Motor neuron (in vitro differentiated cells): Measurements from ENCODE around the gene PRICKLE4. TPM values are rescaled to one million over a fixed set of nuclear protein-coding genes. Genes with fewer than 3 reads are reported as not detected.

Experiments used
- ATAC-seq, 8 experiments: fragments of 200-7000 bp; cut with Tn5 transposase; replicated peaks in 6 of 8; 2 replicates each; pipeline ENCODE4 v1.8.0; 2021; ENCODE audit warnings: mild to moderate bottlenecking in 8 of 8, moderate library complexity in 8 of 8
- H3K27ac ChIP-seq, 2 donors: fragments of 250-450 bp; sonication (Bioruptor Pico); 2 replicates each; pipeline ENCODE4 v1.9.0; 2021; ENCODE audit warnings: antibody characterized with exemption in 2 of 2, mild to moderate bottlenecking in 2 of 2, moderate library complexity in 1 of 2
- H3K4me1 ChIP-seq, 2 donors: fragments of 250-450 bp; sonication (Bioruptor Pico); replicated peaks in 1 of 2; 2 replicates each; pipeline ENCODE4 v1.6.1; 2021; ENCODE audit warnings: antibody characterized with exemption in 2 of 2, mild to moderate bottlenecking in 2 of 2, moderate library complexity in 1 of 2
- H3K4me3 ChIP-seq, 5 donors: fragments of 250-450 bp; sonication (Bioruptor Pico); 2 replicates each; pipeline ENCODE4 v1.9.0; 2021; ENCODE audit warnings: antibody characterized with exemption in 5 of 5, mild to moderate bottlenecking in 5 of 5, moderate library complexity in 4 of 5
- WGBS, 10 experiments: fragments of 450-650 bp; shearing (Covaris generic); methylation state at CpG; one replicate each; pipeline ENCODE4 v1.0.0; 2022; 5-methylcytosine and 5-hydroxymethylcytosine counted together
- in situ Hi-C, 9 experiments: fragments of 400-800 bp; cut with MboI; loops; one replicate each; pipeline ENCODE4 v1.15.0; 2021; ENCODE audit warnings: low sequenced_read_pairs in 9 of 9, low pct_unique_long_range_greater_than_20kb in 2 of 9; ENCODE audit not compliant: unreplicated experiment in 9 of 9
- total RNA-seq, 8 experiments: library from RNA; unstranded; fragments of 300-600 nt; gene quantifications; 2 replicates each; pipeline versions ENCODE4 v1.2.3 to v1.2.4, GENCODE V29; 2022

Gene PRICKLE4
- total RNA-seq, 8 experiments from 2014 or later = 0.81 to 3.7 (median 2.3) TPM; not detected in 2

DNA sequence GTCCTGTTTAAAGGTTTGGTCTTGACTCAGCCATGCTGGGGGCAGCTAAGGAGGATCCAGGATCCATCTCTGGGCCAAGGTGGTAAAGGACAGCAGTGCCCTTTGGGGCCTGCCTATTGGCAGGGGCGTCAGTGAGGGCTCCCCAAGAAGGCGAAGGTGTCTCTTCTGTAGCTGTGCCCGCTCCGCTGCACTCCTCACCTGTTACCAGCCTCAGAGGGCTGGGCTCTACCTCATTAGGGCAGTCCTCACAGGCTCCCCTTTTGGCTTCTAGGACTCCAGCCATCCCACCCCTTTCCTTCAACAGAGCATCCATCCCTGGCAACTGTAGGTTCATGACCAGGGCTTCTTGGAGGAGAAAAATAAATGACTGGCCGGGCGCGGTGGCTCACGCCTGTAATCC lies 11.2 kb upstream of the PRICKLE4 start:
- H3K27ac ChIP-seq = no peak overlapping the region
- in situ Hi-C loops = no loop called here
- peaks cover 0 to 2% of the 10 kb centered on the region in 2 donors for H3K4me1 ChIP-seq
- no peak for ATAC-seq
- H3K4me3 ChIP-seq = no peak overlapping the region
- WGBS, 10 experiments = 79 to 95% (median 93%) methylated on average over 4 to 7 of the region's 8 CpGs; no CpG with 5 or more reads in 7 of the 10 experiments

DNA sequence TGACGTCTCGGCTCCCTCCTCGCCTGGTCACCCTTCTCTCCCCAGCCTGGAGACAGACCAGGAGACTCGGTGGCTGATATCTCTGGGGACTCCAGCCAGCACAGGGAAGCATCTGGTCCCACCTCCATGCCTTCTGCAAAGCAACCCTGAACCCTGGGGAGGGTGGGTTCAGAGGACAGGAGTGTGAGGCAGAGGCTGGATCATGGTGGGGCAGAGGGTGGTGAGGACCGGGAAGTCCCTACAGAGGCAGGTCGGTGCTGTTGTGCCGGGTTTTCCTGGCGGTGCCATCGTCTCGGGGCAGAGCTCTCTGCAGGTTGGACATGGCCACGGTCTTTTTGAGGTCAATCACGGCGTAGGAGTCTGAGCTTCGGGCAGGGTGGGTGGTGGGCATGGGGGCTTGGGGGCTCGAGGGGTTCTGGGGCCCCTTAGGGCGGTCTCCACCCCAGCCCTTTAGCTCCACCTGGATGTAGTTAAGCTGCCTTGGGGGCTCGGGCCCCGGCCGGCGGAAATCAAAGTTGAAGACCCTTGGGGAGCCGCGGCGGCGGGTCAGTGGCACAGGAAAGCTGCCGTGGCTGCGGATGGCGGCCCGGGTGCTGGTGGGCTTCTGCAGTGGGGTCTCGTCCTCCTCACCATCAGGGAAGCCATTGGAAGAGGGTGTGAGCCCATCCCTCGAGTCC lies 10.1 kb upstream of the PRICKLE4 start:
- no peak overlapping the region for H3K4me3 ChIP-seq
- H3K27ac ChIP-seq = no peak overlapping the region
- peaks cover 0 to 2% of the 10 kb centered on the region in 2 donors for H3K4me1 ChIP-seq
- in situ Hi-C loops = loop anchor here in 1 of 9 experiments (10.0 kb wide), 1 partner anchor 274 kb away; no protein-coding TSS in a partner anchor
- WGBS, 10 experiments = 80 to 100% (median 80%) methylated on average over 1 to 3 of the region's 30 CpGs; no CpG with 5 or more reads in 7 of the 10 experiments
- no peak for ATAC-seq

DNA sequence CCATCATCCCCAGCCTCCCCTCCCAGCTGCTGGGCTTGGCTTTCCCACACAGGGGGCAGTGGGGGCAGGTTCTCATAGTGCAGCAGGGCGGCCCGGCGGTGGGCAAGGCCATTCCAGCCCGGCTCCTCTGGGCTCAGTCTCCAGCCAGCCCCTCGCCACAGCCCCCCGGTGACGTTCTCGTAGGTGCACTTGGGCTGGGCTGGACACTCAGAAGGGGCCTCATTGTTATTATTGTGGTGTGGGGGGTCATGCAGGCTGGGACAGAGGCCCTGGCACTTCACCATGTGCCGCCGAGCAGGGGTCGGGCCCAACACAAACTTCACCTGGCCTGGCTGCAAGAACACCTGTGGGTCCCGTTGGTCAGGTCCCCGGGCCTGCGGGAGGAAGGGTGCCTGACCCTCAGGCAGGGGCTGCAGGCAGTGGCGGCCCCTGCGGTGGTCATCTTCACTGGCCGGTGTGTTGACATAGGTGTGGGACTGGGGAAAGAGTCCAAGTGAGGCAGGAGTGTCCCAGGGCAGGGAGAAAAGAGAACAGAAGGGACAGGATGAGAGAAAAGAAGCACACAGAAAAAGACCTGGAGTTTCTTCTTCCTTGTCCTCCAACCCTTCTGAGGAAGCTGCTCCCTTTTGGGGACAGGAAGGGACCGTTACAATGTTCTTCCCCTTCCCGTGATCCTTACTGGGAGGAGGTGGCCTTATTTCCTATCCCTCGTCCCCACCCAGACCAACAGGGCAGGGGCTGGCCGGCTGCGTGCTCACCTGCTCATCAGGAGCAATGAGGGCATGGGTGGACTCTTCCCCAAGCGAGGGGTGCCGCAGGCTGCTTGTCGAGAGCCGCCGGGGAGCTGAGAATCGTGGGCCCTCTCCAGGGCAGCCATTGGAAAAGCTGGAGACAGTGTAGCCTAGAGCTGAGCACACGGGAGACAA lies 9.3 kb upstream of the PRICKLE4 start:
- in situ Hi-C loops = loop anchor here in 1 of 9 experiments (10.0 kb wide), 1 partner anchor 273 kb away; no protein-coding TSS in a partner anchor
- peak in 2 of 8 experiments; percentile 4 to 9 for ATAC-seq
- Histone ChIP-seq H3K4me1 (peaks cover 0 to 2% of the 10 kb centered on the region in 2 donors), H3K4me3 (no peak overlapping the region), H3K27ac (no peak overlapping the region)
- 50 to 91% (median 80%) methylated on average over 2 to 12 of the region's 29 CpGs; no CpG with 5 or more reads in 3 of the 10 experiments for WGBS, 10 experiments

DNA sequence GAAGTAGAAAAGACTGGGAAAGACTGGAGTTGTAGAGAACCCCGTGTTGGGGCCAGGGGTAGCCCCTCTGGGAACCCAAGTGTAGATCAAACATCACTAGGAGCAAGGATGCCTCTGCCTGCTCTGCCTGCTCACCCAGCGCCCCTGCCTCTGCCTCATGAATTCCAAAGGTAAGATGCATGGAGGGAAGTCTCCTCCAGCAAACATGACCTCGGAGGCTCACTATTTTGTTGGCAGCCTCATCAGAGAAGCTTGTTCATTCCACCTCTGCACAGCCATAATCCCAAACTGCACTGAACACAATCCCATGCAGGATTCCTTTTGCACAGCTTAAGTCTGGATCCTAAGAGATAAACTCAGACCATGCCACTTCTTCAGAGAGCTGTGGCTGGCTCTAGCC lies 5.7 kb upstream of the PRICKLE4 start:
- Histone ChIP-seq H3K4me3 (no peak overlapping the region), H3K4me1 (peaks cover 6 to 7% of the 10 kb centered on the region in 2 donors), H3K27ac (no peak overlapping the region)
- WGBS, 10 experiments = 60 to 88% (median 81%) methylated on average over 1 to 3 of the region's 3 CpGs; no CpG with 5 or more reads in 4 of the 10 experiments
- in situ Hi-C loops = loop anchor here in 7 of 9 experiments (10.0 to 25.0 kb wide), 3 partner anchors 137 to 270 kb away; partner anchors contain the start of genes BYSL (in 1 of the 7) and MED20 (in 1 of the 7)
- no peak for ATAC-seq

DNA sequence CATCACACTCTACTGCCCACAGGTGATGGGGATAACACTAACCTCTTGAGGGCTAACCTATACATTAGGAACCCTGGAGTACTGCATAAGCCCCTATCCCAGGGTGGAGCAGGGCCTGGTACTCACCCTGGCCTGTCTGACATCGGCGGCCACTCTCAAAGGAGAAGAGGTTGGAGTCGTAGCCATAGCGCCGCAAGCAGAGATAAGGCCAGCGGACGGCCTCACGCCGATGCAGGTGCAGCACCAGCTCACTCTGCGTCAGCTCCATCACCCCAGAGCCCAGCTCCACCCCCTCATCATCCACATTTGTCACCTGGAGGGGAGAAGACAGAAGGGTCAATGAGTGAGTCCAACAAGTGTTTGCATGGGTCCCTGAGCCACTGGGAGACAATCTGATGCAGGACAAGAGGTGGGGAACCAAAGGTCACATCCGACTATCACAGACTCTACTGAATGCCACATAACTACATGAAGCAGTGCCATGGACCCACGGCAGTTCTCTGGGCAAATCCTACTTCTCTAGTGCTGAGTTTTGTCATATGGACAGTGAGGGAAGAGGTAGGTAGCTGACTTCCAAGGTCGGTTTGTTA lies 5.2 kb upstream of the PRICKLE4 start:
- ATAC-seq = no peak
- H3K4me1 ChIP-seq = peaks cover 6 to 7% of the 10 kb centered on the region in 2 donors
- WGBS, 10 experiments = 50 to 92% (median 78%) methylated on average over 1 to 3 of the region's 13 CpGs; no CpG with 5 or more reads in 7 of the 10 experiments
- H3K27ac ChIP-seq = no peak overlapping the region
- no peak overlapping the region for H3K4me3 ChIP-seq
- in situ Hi-C loops = loop anchor here in 7 of 9 experiments (10.0 to 25.0 kb wide), 3 partner anchors 137 to 269 kb away; partner anchors contain the start of genes BYSL (in 1 of the 7) and MED20 (in 1 of the 7)

DNA sequence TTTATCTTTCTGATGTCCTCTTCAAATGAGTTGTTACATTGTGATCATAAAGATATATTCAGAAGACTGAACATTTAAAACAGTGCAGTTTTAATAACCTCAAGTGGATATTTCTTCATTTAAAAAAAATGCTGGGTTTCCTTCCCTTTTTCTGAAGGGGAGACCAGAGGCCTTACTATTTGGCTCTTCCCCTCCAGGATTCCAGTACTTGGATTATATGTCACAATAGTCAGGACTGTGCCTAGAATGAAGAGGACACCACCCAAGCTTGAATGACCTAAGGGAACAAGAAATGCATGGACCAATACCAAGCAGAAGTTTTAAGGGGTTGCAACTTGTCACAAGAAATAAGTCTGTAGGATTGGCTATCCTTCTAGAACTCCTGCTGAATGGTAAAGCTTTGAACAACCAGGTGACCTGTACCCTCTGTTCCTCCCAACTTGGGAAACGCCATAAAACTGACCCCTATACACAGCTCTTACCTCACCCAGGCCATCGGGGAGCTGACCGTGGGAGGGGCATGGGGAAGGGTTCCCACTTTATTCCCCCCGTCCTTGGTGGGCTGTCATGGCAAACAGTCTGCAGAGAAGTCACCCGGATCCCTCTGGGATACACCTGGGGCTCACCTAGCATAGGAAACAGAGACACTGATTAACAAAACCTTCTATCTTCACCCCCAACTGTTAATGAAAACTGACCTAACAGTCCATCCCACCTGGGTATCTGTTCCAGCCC lies 2.9 kb upstream of the PRICKLE4 start:
- in situ Hi-C loops = loop anchor here in 7 of 9 experiments (10.0 to 25.0 kb wide), 3 partner anchors 135 to 267 kb away; partner anchors contain the start of genes BYSL (in 1 of the 7) and MED20 (in 1 of the 7)
- ATAC-seq = peak in 2 of 8 experiments; percentile 5 to 6
- Histone ChIP-seq H3K27ac (no peak overlapping the region), H3K4me3 (no peak overlapping the region), H3K4me1 (peaks cover 6 to 10% of the 10 kb centered on the region in 2 donors)
- WGBS, 10 experiments = 86 to 100% (median 97%) methylated on average over 1 to 5 of the region's 5 CpGs; no CpG with 5 or more reads in 6 of the 10 experiments

DNA sequence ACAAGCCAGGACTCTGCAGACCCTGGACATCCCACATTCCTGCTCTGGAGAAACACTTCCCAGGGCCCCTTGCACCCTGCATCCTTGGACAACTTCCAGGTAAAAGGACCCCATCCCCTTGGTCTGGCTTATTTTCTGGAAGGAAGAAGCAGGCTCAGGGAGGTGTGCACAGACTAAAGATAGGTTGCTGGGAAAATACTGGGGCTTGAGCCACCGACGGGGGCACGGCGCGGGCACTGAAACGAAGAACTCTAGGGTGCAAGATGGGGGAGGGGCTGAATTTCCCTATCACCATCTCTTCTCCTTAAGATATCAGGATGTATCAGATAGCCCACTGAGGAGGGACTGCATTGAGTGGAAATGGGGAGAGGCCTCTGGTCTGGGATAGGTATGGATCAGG lies 1.7 kb upstream of the PRICKLE4 start:
- H3K4me1 ChIP-seq = peaks cover 6 to 10% of the 10 kb centered on the region in 2 donors
- 26 to 40% methylated on average over 5 to 6 of the region's 6 CpGs; no CpG with 5 or more reads in 8 of the 10 experiments for WGBS, 10 experiments
- ATAC-seq = no peak
- peak overlapping the region; percentile 44 to 68 (median 65) for H3K4me3 ChIP-seq
- peak overlapping the region in 1 of 2 donors; percentile 32 for H3K27ac ChIP-seq
- in situ Hi-C loops = loop anchor here in 7 of 9 experiments (10.0 to 25.0 kb wide), 3 partner anchors 133 to 266 kb away; partner anchors contain the start of genes BYSL (in 1 of the 7) and MED20 (in 1 of the 7)

DNA sequence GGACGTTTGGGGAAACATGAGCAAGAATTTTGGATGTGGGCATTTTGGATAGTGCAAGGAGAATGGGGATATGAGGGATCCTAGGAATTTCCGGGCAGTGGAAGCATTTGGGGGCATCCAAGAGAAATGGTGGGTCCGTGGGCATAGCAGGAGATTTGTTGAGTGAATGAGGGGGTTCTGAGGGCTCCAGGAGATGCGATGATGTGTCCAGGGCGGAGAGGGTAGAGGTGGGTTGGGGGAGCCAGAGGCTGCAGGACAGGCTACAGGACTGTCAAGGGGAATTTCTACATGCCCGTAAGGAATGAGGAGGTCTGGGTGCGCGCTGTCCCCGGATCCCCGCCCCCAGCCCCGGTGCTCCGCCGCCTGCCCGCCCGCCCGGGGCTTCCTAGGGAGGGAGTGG lies 1.2 kb upstream of the PRICKLE4 start:
- H3K4me1 ChIP-seq = peaks cover 6 to 10% of the 10 kb centered on the region in 2 donors
- no peak for ATAC-seq
- in situ Hi-C loops = loop anchor here in 7 of 9 experiments (10.0 to 25.0 kb wide), 3 partner anchors 133 to 265 kb away; partner anchors contain the start of genes BYSL (in 1 of the 7) and MED20 (in 1 of the 7)
- 0% methylated on average over 1 of the region's 16 CpGs; no CpG with 5 or more reads in 9 of the 10 experiments for whole genome bisulfite sequencing, 10 experiments
- peak overlapping the region; percentile 5 to 32 for H3K27ac ChIP-seq
- H3K4me3 ChIP-seq = peak overlapping the region; percentile 44 to 68 (median 65)

DNA sequence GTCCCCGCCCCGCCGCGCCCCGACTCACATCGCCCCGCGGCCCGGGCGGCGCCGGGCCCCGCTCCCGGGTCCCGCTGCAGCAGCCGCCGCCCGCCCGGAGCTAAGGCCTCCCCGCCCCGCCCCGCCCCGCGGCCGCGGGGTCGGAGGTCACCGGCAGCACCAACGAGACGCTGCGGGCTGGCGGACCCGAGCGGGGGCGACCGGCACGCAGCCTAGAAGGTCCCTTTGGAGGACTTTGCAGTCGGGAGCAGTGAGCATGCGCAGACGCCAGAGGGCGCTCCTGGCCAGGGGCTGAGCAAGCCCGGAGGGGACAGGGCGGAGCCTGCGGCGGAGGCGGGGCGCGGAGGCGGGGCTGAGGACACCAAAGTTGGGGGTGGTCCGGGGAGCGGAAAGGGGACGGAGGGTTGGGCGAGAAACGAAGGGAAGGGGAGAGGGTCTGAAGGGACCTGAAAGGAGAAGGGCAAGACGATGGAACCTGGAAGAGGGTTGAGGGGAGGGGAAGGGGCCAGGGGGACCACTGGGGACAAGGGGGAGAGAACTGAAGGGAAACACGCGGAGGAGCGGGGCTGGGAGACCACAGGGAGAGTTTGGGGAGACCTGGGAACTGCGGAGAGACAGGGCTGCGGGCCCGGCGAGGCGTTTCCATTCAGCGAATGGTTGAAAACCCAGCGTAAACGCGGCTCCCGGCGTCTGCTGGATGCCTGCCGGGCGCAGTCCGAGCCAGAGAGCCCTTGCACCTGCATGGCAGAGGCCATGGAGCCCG lies 613 bp upstream of the PRICKLE4 start, which contains the start of gene FRS3:
FRS3 (minus strand) TSS at position 113 of the 763 bp plus-strand sequence. CDS start 2,913 bp downstream, outside the sequence.
- Histone ChIP-seq H3K27ac (peak within 1 kb of the TSS; percentile 5 to 32), H3K4me3 (peak within 1 kb of the TSS; percentile 44 to 68 (median 65)), H3K4me1 (peaks cover 6 to 10% of the 10 kb centered on the region in 2 donors)
- no CpG with 5 or more reads among the region's 73 CpGs for WGBS, 10 experiments
- in situ Hi-C loops = loop anchor here in 7 of 9 experiments (10.0 to 25.0 kb wide), 3 partner anchors 132 to 265 kb away; partner anchors contain the start of genes BYSL (in 1 of the 7) and MED20 (in 1 of the 7)
- ATAC-seq = peak; percentile 83 to 98 (median 96)

DNA sequence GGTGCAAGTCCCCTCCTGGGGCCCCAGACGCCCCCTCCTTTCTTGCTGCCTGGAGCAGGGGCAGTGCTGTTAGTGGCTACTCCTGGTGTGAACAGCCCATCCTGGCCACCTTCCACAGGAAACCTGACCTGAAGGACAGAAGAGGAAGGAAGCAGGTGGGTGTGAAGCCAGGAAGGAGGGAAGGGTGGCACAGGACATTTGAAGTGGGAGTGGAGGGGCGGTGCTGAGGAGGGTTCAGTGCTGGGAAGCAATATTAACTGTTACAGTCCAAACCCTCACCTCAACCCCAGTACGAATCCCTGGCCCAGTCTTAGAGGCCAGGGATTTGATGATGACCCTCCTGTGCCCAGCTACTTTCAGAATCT lies 766 bp downstream of the PRICKLE4 start:
- no peak for ATAC-seq
- in situ Hi-C loops = loop anchor here in 6 of 9 experiments (10.0 to 25.0 kb wide), 3 partner anchors 131 to 263 kb away; partner anchors contain the start of genes BYSL (in 1 of the 6) and MED20 (in 1 of the 6)
- H3K4me3 ChIP-seq = peak overlapping the region in 3 of 5 donors; percentile 65 to 68 (median 66)

More for the DNA sequence above, 766 bp downstream of the PRICKLE4 start:
- Histone ChIP-seq H3K4me1 (peaks cover 10 to 13% of the 10 kb centered on the region in 2 donors), H3K27ac (no peak overlapping the region)
- WGBS, 10 experiments = 0 to 100% (median 47%) methylated on average over 1 to 3 of the region's 3 CpGs; no CpG with 5 or more reads in 3 of the 10 experiments
